ENCODE measurements around the gene PCDHA1. TPM values are rescaled to one million over a fixed set of nuclear protein-coding genes. Genes with fewer than 3 reads are reported as not detected.
A peak's percentile ranks its signal among the peaks of the same experiment; 100 is the strongest.
"Not testable (repeated sequence)": the region's sequence is repeated elsewhere in the genome, so short reads cannot be mapped to it uniquely, and the experiment has no call there.

Gene PCDHA1
- total RNA-seq, 3 donors from 2014 or later: 0.32 TPM; not detected in 2

DNA sequence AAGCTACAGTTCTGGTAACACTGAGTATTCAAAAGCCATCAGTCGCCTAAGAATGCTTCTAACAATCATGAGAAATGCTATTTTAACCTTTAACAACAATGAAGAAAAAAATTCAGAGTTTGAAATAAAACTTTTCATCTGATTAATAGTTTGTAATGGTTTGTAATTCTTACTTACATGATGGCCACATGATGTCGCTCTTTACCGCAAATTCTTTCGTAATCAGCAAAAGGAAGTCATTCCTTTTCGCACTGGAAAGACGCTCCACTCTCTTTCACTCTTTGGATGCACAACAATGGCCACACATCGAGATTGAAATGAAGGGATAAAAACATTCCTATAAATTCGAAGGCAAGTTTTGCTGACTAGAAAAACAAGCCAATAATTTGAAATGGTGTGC is 48.1 kb downstream of the PCDHA1 start, which contains the start of gene PCDHA7:
Gene PCDHA7 (plus strand): TSS at position 277 of the 400 bp plus-strand sequence. CDS start 115 bp downstream, at position 392.
- H3K4me1 ChIP-seq (ENCODE audit: low read depth): no peaks in the 10 kb centered on the region
- ATAC-seq (no peak), DNase-seq (no peak)
- TF ChIP-seq, protein P1, sequence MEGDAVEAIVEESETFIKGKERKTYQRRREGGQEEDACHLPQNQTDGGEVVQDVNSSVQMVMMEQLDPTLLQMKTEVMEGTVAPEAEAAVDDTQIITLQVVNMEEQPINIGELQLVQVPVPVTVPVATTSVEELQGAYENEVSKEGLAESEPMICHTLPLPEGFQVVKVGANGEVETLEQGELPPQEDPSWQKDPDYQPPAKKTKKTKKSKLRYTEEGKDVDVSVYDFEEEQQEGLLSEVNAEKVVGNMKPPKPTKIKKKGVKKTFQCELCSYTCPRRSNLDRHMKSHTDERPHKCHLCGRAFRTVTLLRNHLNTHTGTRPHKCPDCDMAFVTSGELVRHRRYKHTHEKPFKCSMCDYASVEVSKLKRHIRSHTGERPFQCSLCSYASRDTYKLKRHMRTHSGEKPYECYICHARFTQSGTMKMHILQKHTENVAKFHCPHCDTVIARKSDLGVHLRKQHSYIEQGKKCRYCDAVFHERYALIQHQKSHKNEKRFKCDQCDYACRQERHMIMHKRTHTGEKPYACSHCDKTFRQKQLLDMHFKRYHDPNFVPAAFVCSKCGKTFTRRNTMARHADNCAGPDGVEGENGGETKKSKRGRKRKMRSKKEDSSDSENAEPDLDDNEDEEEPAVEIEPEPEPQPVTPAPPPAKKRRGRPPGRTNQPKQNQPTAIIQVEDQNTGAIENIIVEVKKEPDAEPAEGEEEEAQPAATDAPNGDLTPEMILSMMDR (IDR thresholded peaks at IDR 0.05): no peak
- intact Hi-C loops (cut with DNase I, micrococcal nuclease): no loop called here
- no peak within 1 kb of the TSS for H3K4me3 ChIP-seq
- H3K36me3 ChIP-seq (ENCODE audit: low read depth): no peaks in the 10 kb centered on the region
- peaks cover 42% of the 10 kb centered on the region for H3K9me3 ChIP-seq

DNA sequence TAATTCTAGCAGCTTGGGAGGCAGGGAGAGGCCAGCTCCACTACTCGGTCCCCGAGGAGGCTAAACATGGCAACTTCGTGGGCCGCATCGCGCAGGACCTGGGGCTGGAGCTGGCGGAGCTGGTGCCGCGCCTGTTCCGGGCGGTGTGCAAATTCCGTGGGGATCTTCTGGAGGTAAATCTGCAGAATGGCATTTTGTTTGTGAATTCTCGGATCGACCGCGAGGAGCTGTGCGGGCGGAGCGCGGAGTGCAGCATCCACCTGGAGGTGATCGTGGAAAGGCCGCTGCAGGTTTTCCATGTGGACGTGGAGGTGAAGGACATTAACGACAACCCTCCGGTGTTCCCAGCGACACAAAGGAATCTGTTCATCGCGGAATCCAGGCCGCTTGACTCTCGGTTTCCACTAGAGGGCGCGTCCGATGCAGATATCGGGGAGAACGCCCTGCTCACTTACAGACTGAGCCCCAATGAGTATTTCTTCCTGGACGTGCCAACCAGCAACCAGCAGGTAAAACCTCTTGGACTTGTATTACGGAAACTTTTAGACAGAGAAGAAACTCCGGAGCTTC is 48.6 kb downstream of the PCDHA1 start:
- intact Hi-C loops (cut with DNase I, micrococcal nuclease); H3K4me1 ChIP-seq (ENCODE audit: low read depth); H3K36me3 ChIP-seq (ENCODE audit: low read depth); H3K4me3 ChIP-seq; ATAC-seq: not testable (repeated sequence)
- peak in 1 of 3 donors; percentile 33 for DNase-seq
- peaks cover 36% of the 10 kb centered on the region for H3K9me3 ChIP-seq

- TF ChIP-seq, protein P1 (IDR thresholded peaks at IDR 0.05): no peak
- no peaks in the 10 kb centered on the region for H3K4me1 ChIP-seq (ENCODE audit: low read depth)
- no peak for ATAC-seq
- H3K9me3 ChIP-seq: peaks cover 24% of the 10 kb centered on the region
- intact Hi-C loops (cut with DNase I, micrococcal nuclease): no loop called here
- no peak for DNase-seq
- no peaks in the 10 kb centered on the region for H3K36me3 ChIP-seq (ENCODE audit: low read depth)
- H3K4me3 ChIP-seq: no peak overlapping the region
These were observed 49.9 kb downstream of the PCDHA1 start for GRCh38 chr5:140835622-140836510.

- H3K4me3 ChIP-seq: no peak within 1 kb of the TSS
- TF ChIP-seq, protein P1 (IDR thresholded peaks at IDR 0.05): no peak
- ATAC-seq (no peak), DNase-seq (no peak)
- H3K36me3 ChIP-seq (ENCODE audit: low read depth): no peaks in the 10 kb centered on the region
- intact Hi-C loops (cut with DNase I, micrococcal nuclease): no loop called here
- H3K9me3 ChIP-seq: peaks cover 5% of the 10 kb centered on the region
- H3K4me1 ChIP-seq (ENCODE audit: low read depth): no peaks in the 10 kb centered on the region
These were observed 55.3 kb downstream of the PCDHA1 start, which contains the start of gene PCDHA8 for GRCh38 chr5:140840978-140841962. Gene PCDHA8 (plus strand): TSS chr5:140841187. CDS start chr5:140841322, 135 bp downstream.

GRCh38 chr5:140842798-140843733 is 57.1 kb downstream of the PCDHA1 start:
- ATAC-seq (no peak), DNase-seq (no peak)
- intact Hi-C loops (cut with DNase I, micrococcal nuclease): no loop called here
- Histone ChIP-seq H3K36me3 (ENCODE audit: low read depth) (no peaks in the 10 kb centered on the region), H3K9me3 (no peaks in the 10 kb centered on the region), H3K4me3 (no peak overlapping the region), H3K4me1 (ENCODE audit: low read depth) (no peaks in the 10 kb centered on the region)
- TF ChIP-seq, protein P1 (IDR thresholded peaks at IDR 0.05): no peak

DNA sequence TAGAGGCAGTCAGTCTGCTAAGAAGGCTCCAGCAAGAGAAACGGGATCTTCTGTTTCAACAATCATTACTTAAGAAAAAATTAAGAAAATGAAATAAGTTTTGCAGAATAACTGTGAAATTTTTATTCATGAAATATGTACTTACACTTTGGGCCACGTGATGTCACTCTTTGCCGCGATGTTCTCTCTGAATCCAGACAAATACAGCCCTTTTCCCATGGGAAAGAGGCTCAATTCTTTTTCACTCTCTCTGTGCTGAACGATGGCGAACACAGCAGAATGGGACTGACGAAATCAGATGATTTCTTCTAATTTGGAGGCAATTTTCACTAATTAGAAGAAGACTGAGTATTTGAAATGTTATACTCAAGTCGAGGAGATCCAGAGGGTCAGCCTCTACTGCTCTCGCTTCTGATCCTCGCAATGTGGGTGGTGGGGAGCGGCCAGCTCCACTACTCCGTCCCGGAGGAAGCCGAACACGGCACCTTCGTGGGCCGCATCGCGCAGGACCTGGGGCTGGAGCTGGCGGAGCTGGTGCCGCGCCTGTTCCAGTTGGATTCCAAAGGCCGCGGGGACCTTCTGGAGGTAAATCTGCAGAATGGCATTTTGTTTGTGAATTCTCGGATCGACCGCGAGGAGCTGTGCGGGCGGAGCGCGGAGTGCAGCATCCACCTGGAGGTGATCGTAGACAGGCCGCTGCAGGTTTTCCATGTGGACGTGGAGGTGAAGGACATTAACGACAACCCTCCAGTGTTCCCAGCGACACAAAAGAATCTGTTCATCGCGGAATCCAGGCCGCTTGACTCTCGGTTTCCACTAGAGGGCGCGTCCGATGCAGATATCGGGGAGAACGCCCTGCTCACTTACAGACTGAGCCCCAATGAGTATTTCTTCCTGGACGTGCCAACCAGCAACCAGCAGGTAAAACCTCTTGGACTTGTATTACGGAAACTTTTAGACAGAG is 62.5 kb downstream of the PCDHA1 start, which contains the start of gene PCDHA9:
Gene PCDHA9 (plus strand): TSS at position 244 of the 964 bp plus-strand sequence. CDS start 114 bp downstream, at position 358.
- H3K36me3 ChIP-seq (ENCODE audit: low read depth); DNase-seq; H3K4me3 ChIP-seq; intact Hi-C loops (cut with DNase I, micrococcal nuclease); ATAC-seq; H3K4me1 ChIP-seq (ENCODE audit: low read depth): not testable (repeated sequence)
- peaks cover 11% of the 10 kb centered on the region for H3K9me3 ChIP-seq
